Endothelial cell of umbilical vein (primary cell): ENCODE measurements around the gene PCSK6. TPM values are rescaled to one million over a fixed set of nuclear protein-coding genes. Genes with fewer than 3 reads are reported as not detected.

Source experiments
- BruUV-seq: library from RNA; stranded (reverse); fragments of 400-500 nt; replicated peaks from 2 replicates; lab custom pipeline; 2021; lab: Mats Ljungman, UMichigan
- CTCF ChIA-PET: fragments of 300-600, 350-600 bp; sonication (Branson Sonifier 250); formaldehyde crosslinking; loops from one replicate; lab custom pipeline; 2021; ENCODE audit warnings: antibody characterized with exemption, inconsistent platforms; lab: Charles Lee
- POLR2A ChIA-PET: fragments of 300-600, 350-600 bp; sonication (Branson Sonifier 250); formaldehyde crosslinking; loops from one replicate; lab custom pipeline; 2021; ENCODE audit warnings: antibody characterized with exemption, inconsistent platforms; lab: Charles Lee
- DNase-seq: peaks from one replicate; pipeline ENCODE4 v3.0.0-alpha.2; 2011; ENCODE audit warnings: low read depth, low spot score
- FAIRE-seq: peaks from 2 replicates; lab custom pipeline; 2011; peaks lifted over from hg19 to GRCh38; lab: Jason Lieb, UNC
- H2AFZ ChIP-seq: 2 replicates; pipeline ENCODE4 v1.6.0; 2012; ENCODE audit warnings: low read depth, low read length, control low read depth, inconsistent platforms
- H3K27ac ChIP-seq: 2 replicates; pipeline ENCODE4 v1.5.1; 2011; ENCODE audit warnings: low read depth, mild to moderate bottlenecking, control low read depth, low read length, moderate library complexity; ENCODE audit not compliant: insufficient read depth
- H3K27me3 ChIP-seq, 2 experiments: 2 replicates each; pipeline versions ENCODE4 v1.6.0 to v1.6.1; 2011; ENCODE audit warnings: low read length in 2 of 2, mixed read lengths in 1 of 2; ENCODE audit not compliant: control insufficient read depth in 2 of 2, insufficient read depth in 2 of 2
- H3K36me3 ChIP-seq, 2 experiments: 2 replicates in 1 of 2; 3 replicates in 1 of 2; pipeline ENCODE4 v1.5.1; 2011; ENCODE audit warnings: low read length in 2 of 2, mild to moderate bottlenecking in 1 of 2, moderate library complexity in 1 of 2; ENCODE audit not compliant: control insufficient read depth in 2 of 2, insufficient read depth in 2 of 2; ENCODE audit errors: extremely low read depth in 1 of 2
- H3K4me1 ChIP-seq: 3 replicates; pipeline ENCODE4 v1.5.1; 2011; ENCODE audit warnings: mild to moderate bottlenecking, low read length; ENCODE audit not compliant: control insufficient read depth, insufficient read depth; ENCODE audit errors: extremely low read depth
- H3K4me2 ChIP-seq: 2 replicates; pipeline ENCODE4 v1.6.1; 2011; ENCODE audit warnings: low read length, control low read depth, mixed read lengths; ENCODE audit not compliant: insufficient read depth
- H3K4me3 ChIP-seq, 3 experiments: fragments of 200-600 bp in 1 of 3; sonication (generic), shearing (Covaris generic) in 1 of 3; replicated peaks in 1 of 3; 2 replicates each; pipeline ENCODE4 v1.5.1; 2011 to 2016; ENCODE audit warnings: control low read depth in 3 of 3, low read length in 3 of 3, mild to moderate bottlenecking in 2 of 3, inconsistent platforms in 1 of 3, low read depth in 1 of 3, moderate library complexity in 1 of 3; ENCODE audit not compliant: insufficient read depth in 1 of 3
- H3K79me2 ChIP-seq: 2 replicates; pipeline ENCODE4 v1.6.0; 2012; ENCODE audit warnings: low read length, inconsistent platforms; ENCODE audit not compliant: control insufficient read depth, insufficient read depth
- H3K9ac ChIP-seq: replicated peaks from 2 replicates; pipeline ENCODE3; 2011; ENCODE audit warnings: low read length, control low read depth; ENCODE audit not compliant: insufficient read depth; ENCODE audit errors: extremely low read depth
- H3K9me1 ChIP-seq: replicated peaks from 3 replicates; pipeline ENCODE4 v1.6.0; 2011; ENCODE audit warnings: mild to moderate bottlenecking, low read length; ENCODE audit not compliant: control insufficient read depth, insufficient read depth; ENCODE audit errors: extremely low read depth
- H3K9me3 ChIP-seq: replicated peaks from 2 replicates; pipeline ENCODE4 v1.5.1; 2012; ENCODE audit warnings: low read length, inconsistent platforms; ENCODE audit not compliant: control insufficient read depth, insufficient read depth
- H4K20me1 ChIP-seq: replicated peaks from 2 replicates; pipeline ENCODE3; 2011; ENCODE audit warnings: mild to moderate bottlenecking, low read length; ENCODE audit not compliant: control insufficient read depth, insufficient read depth; ENCODE audit errors: extremely low read depth
- EZH2 ChIP-seq: IDR thresholded peaks from 2 replicates; pipeline ENCODE4 v1.6.1; 2012; ENCODE audit warnings: borderline replicate concordance, low read depth, mild to moderate bottlenecking, moderate library complexity, low read length, inconsistent platforms; ENCODE audit not compliant: severe bottlenecking
- FOS ChIP-seq: IDR thresholded peaks from 2 replicates; pipeline ENCODE4 v1.6.1; 2011; ENCODE audit warnings: mild to moderate bottlenecking, low read length, moderate library complexity, borderline replicate concordance; ENCODE audit not compliant: insufficient read depth
- GATA2 ChIP-seq: IDR thresholded peaks from 2 replicates; pipeline ENCODE4 v1.7.0; 2011; ENCODE audit warnings: low read depth, mild to moderate bottlenecking, moderate library complexity, mixed read lengths, low read length; ENCODE audit not compliant: insufficient read length, insufficient read depth
- JUN ChIP-seq: IDR thresholded peaks from 2 replicates; pipeline ENCODE4 v1.6.1; 2011; ENCODE audit warnings: borderline replicate concordance, low read depth; ENCODE audit not compliant: insufficient read length, insufficient read depth
- POLR2A ChIP-seq: IDR thresholded peaks from 2 replicates; pipeline ENCODE4 v1.6.1; 2012; ENCODE audit warnings: low read depth, mild to moderate bottlenecking, control low read depth, low read length
- POLR2AphosphoS5 ChIP-seq: IDR thresholded peaks from 2 replicates; pipeline ENCODE4 v1.6.1; 2012; ENCODE audit warnings: low read depth, mild to moderate bottlenecking, control low read depth, low read length, moderate library complexity; ENCODE audit not compliant: insufficient read depth
- dilution Hi-C: fragments of 300-500 bp; cut with MboI; formaldehyde crosslinking; loops from one replicate; pipeline ENCODE4 v1.15.0; 2019; ENCODE audit warnings: low sequenced_read_pairs; ENCODE audit not compliant: extremely low pct_ligation_motif_present
- intact Hi-C: fragments of 100-400 bp; cut with micrococcal nuclease; formaldehyde crosslinking; loops from one replicate; pipeline ENCODE4 v1.10.0; 2022
- polyA plus RNA-seq, 4 experiments: library from polyadenylated mRNA; depleted of rRNA in 3 of 4; stranded (reverse) in 3 of 4; unstranded in 1 of 4; fragments of >200 nt; gene quantifications; 2 replicates each; pipeline versions ENCODE4 v1.2.1 to v1.2.3, GENCODE V29; 2011 to 2012; ENCODE audit warnings: missing spikeins in 1 of 4
- total RNA-seq: library from RNA; stranded (reverse); gene quantifications from 2 replicates; pipeline ENCODE4 v1.2.3, GENCODE V29; 2021
- TF ChIP-seq, protein P1 (sequence below): IDR thresholded peaks from 2 replicates; pipeline ENCODE4 v1.6.1; 2011; ENCODE audit not compliant: insufficient read depth, insufficient read length
- TF ChIP-seq, protein P2 (sequence below), 2 donors: IDR thresholded peaks; 1 replicate in 1 of 2; 2 replicates in 1 of 2; pipeline ENCODE4 v1.5.1; 2011; ENCODE audit warnings: low read length in 2 of 2, mild to moderate bottlenecking in 2 of 2, moderate library complexity in 2 of 2, control low read depth in 1 of 2, inconsistent platforms in 1 of 2, low read depth in 1 of 2; ENCODE audit not compliant: insufficient read depth in 1 of 2; ENCODE audit errors: extremely low read depth in 1 of 2

The PCSK6 gene
- total and polyA plus RNA-seq, 2 donors (not counting 3 experiments of a cell fraction or from before 2014, with no cell fraction given): 0.18 to 0.69 TPM

DNA sequence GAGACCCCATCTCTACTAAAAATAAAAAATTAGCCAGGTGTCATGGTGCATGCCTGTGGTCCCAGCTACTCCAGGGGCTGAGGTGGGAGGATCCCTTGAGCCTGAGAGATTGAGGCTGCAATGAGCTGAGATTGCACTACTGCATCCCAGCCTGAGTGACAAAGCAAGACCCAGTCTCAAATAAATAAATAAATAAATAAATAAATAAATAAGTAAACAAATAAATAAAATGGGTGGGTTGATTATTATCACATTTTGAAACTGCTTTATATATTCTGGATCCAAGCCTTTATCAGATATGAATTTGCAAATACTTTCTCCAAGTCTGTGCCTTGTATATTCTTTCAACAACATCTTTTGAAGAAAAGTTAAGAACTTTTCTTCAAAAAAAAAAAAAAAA is 22.2 kb upstream of the PCSK6 start:
- ChIA-PET POLR2A (no interaction called here), CTCF (interaction anchor here (1.1 kb wide), 1 partner anchor 9 kb away, joined by 5 read pairs; no protein-coding TSS in a partner anchor)
- Histone ChIP-seq H2AFZ (no peak overlapping the region), H3K4me3 (no peak overlapping the region), H3K9me3 (no peaks in the 10 kb centered on the region), H3K4me2 (no peak overlapping the region), H3K79me2 (no peaks in the 10 kb centered on the region), H3K9ac (no peak overlapping the region), H3K27ac (no peak overlapping the region), H3K4me1 (no peaks in the 10 kb centered on the region), H3K9me1 (no peaks in the 10 kb centered on the region), H4K20me1 (no peaks in the 10 kb centered on the region), H3K36me3 (no peaks in the 10 kb centered on the region), H3K27me3 (peaks cover 0 to 5% of the 10 kb centered on the region in 2 experiments)
- dilution Hi-C loops (no loop called here), intact Hi-C loops (no loop called here)
- TF ChIP-seq JUN: no peak
- no peak for TF ChIP-seq POLR2A
- no peak for TF ChIP-seq EZH2
- TF ChIP-seq, protein P1, sequence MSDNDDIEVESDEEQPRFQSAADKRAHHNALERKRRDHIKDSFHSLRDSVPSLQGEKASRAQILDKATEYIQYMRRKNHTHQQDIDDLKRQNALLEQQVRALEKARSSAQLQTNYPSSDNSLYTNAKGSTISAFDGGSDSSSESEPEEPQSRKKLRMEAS: no peak
- BruUV-seq: no TSS peak
- FAIRE-seq (no peak), DNase-seq (no peak)

DNA sequence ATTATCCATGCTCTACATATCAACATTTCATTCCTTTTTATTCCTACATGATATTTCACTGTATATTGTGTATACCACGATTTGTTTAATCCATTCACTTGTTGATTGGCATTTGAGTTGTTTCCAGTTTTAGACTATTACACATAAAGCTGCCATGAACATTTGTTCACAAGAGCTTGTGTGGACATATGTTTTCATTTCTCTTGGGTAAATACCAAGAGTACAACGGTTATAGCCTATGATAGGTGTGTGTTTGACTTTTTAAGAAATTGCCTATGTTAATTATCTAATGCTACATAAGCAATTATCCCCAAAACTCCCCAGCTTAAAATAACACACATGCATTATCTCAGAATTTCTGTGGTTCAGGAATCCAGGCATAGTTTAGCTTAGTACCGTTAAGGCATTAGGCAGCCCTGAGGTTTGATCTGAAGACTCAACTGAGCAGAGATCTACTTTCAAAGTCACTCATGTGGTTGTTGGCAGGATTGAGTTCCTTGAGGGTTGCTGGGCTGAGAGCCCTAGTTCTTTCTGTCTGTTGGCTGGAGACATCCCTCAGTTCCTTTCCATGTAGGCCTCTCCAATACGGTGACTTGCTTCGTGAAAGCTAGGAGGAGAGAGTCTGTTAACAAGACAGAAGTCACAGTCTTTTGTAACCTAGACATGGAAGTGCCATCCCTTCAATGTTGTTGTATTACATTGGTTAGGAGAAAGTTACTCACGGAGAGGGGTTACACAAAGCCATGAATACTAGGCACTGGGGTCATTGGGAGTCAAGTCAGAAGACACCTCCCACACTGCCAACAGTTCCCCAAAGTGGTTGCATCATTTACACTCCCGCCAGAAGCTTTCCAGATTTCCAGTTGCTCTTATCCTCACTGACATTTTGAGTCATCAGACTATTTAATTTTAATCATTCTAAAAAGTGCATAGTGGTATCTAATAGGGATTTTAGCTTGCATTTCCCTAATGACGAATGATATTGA is 21.0 kb upstream of the PCSK6 start:
- FAIRE-seq (no peak), DNase-seq (no peak)
- peaks cover 0 to 5% of the 10 kb centered on the region in 2 experiments for H3K27me3 ChIP-seq
- no peaks in the 10 kb centered on the region for H3K79me2 ChIP-seq
- H2AFZ ChIP-seq: no peak overlapping the region
- H3K9me1 ChIP-seq: no peaks in the 10 kb centered on the region
- ChIA-PET CTCF (interaction anchor here (1.3 kb wide), 1 partner anchor 8 kb away, joined by 5 read pairs; no protein-coding TSS in a partner anchor), POLR2A (no interaction called here)
- no peaks in the 10 kb centered on the region for H4K20me1 ChIP-seq
- no peaks in the 10 kb centered on the region for H3K9me3 ChIP-seq
- H3K4me1 ChIP-seq: no peaks in the 10 kb centered on the region
- H3K4me3 ChIP-seq: no peak overlapping the region
- BruUV-seq: no TSS peak
- H3K4me2 ChIP-seq: no peak overlapping the region
- TF ChIP-seq GATA2 (no peak), FOS (no peak), POLR2AphosphoS5 (no peak), POLR2A (no peak)
- TF ChIP-seq, protein P2, sequence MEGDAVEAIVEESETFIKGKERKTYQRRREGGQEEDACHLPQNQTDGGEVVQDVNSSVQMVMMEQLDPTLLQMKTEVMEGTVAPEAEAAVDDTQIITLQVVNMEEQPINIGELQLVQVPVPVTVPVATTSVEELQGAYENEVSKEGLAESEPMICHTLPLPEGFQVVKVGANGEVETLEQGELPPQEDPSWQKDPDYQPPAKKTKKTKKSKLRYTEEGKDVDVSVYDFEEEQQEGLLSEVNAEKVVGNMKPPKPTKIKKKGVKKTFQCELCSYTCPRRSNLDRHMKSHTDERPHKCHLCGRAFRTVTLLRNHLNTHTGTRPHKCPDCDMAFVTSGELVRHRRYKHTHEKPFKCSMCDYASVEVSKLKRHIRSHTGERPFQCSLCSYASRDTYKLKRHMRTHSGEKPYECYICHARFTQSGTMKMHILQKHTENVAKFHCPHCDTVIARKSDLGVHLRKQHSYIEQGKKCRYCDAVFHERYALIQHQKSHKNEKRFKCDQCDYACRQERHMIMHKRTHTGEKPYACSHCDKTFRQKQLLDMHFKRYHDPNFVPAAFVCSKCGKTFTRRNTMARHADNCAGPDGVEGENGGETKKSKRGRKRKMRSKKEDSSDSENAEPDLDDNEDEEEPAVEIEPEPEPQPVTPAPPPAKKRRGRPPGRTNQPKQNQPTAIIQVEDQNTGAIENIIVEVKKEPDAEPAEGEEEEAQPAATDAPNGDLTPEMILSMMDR (IDR thresholded peaks at IDR 0.05; ENCODE audit: extremely low read depth in 1 of 2, insufficient read depth in 1 of 2, low read depth in 1 of 2, low read length in 2 of 2): no peak
- intact Hi-C loops (no loop called here), dilution Hi-C loops (no loop called here)
- H3K36me3 ChIP-seq: no peaks in the 10 kb centered on the region
- H3K9ac ChIP-seq: no peak overlapping the region
- no peak overlapping the region for H3K27ac ChIP-seq
